GM21367 (cell line): ENCODE results near the gene ITGA6.
A peak's percentile ranks its signal among the peaks of the same experiment; 100 is the strongest.

Experiments used
- ATAC-seq: cut with Tn5 transposase; IDR thresholded peaks from one replicate; pipeline ENCODE4 v1.9.1; 2021; ENCODE audit not compliant: unreplicated experiment

Gene ITGA6

DNA sequence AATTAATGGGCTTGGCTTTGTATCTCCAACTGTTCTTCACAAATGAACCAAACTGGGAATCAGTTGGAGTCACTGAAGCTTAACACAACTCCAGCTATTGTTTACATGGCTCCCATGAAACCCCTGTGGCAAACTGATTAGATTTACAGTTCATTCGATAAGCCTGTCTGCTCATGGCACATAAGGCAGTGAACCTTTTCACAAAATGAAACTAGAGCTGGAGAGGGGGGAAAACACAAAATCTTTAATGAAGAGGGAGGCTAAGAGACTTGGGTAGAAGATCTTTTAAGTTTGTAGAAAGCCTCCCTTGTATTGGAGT lies 11.6 kb upstream of the ITGA6 start:
- no peak for ATAC-seq

GRCh38 chr2:172416447-172417058 lies 10.8 kb upstream of the ITGA6 start:
- no peak for ATAC-seq

DNA sequence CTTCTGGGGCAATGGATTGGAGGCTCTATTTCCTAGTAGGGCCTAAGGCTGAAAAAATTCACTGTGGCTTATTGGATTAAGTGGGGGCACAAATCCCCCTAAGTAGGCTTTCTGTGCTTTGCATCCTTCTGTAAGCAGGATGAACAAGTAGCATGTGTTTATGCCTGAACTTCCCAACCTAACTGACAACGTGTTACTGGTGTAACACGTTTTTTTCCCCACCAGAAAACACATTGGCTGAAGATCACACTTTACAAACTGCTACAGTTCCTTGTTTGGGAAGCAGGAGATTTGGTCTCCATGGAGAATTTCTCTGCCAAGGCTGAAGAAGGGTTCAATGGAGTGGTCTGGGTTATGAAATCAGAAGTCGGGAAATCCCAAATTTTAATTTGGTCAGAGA lies 7.2 kb upstream of the ITGA6 start:
- no peak for ATAC-seq

DNA sequence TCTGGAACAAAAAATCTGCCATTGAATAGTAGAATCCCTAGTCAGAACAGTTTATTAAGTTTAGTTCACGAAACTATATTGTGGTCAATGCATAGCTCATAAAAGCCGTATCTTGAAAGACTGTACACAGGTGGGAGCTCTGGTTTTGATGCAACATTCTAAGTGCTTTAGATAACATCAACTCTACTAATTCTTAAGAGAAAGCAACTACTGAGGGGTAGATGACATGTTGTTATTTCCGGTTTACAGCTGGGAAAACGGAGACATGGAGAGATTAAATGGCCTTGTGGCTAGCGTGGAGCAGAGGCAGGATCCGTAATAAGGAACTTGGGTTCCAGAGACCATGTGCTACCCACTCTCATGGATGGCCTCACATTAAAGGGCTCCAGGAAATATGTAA lies 4.2 kb upstream of the ITGA6 start:
- ATAC-seq, result no peak

GRCh38 chr2:172425336-172425735 lies 2.0 kb upstream of the ITGA6 start:
- ATAC-seq, result no peak

GRCh38 chr2:172426635-172427255 lies 641 bp upstream of the ITGA6 start:
- ATAC-seq, result no peak

GRCh38 chr2:172427990-172428831 lies 825 bp downstream of the ITGA6 start:
- no peak for ATAC-seq

GRCh38 chr2:172428832-172429210 lies 1.4 kb downstream of the ITGA6 start:
- no peak for ATAC-seq

DNA sequence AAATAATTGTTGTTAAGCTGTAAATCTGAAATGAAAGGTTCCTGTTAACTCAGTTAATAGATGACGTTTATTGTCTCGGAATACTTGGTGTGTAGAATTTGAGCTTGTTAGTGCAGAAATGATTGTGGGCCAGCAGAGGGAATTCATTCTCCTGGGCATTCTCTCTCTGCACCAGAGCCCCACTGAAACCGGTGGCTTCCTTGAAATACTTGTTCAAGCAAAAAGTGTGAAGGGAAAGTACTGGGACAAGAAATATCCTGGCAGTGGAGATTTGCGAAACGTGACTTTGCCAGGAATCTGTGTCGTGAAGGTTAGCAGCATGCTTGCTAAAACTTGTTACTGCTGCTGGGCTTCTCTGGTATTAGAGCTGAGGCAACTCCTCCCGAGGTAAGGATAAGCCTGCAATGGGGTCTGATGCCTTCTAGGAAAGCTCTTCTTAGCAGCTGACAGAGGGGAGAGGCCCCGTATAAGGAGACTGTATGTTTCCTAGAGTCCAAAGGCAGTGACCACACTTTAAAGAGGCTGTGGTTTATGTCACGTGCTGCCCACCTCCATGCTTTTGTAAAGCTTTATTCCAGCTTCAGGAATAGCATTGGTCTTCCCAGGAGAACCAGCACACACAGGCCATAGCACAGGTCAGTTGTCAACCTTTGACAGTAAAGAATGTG lies 2.0 kb downstream of the ITGA6 start:
- no peak for ATAC-seq

GRCh38 chr2:172430027-172430426 lies 2.6 kb downstream of the ITGA6 start:
- ATAC-seq, result no peak

GRCh38 chr2:172430678-172431077 lies 3.3 kb downstream of the ITGA6 start:
- ATAC-seq, result no peak

DNA sequence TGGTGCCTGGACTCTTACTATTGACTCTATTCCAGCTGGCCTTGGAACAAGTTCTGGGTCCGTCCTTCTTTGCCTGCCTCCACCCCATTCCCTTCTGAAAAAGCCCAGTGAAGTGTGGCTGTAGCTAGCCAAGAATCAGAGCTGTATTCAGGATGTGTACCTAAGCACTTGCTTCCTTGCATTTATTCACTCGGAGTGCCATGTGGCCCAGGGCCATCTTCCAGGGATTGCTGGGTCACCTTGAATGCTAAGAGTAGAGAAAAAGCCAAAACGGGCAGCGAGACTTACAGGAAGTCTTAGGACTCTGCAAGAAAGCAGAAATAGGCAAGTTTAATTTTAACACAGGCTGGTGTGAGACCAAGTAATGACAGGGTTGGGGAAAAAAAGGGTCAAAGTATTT lies 4.1 kb downstream of the ITGA6 start:
- no peak for ATAC-seq

GRCh38 chr2:172431993-172432392 lies 4.6 kb downstream of the ITGA6 start:
- no peak for ATAC-seq

GRCh38 chr2:172433144-172433543 lies 5.8 kb downstream of the ITGA6 start:
- ATAC-seq, result no peak

- no peak for ATAC-seq
Observed at GRCh38 chr2:172434821-172435605, 7.6 kb downstream of the ITGA6 start.

DNA sequence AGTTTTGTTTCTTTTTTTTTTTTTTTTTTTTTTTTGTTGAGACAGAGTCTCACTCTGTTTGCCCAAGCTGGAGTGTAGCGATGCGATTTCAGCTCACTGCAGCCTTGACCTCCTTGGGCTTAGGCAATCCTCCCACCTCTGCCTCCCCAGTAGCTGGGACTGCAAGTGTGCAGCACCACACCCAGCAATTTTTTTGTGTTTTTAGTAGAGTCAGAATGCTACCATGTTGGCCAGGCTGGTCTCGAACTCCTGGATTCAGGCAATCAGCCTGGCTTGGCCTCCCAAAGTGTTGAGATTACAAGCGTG lies 8.2 kb downstream of the ITGA6 start:
- ATAC-seq, result no peak

DNA sequence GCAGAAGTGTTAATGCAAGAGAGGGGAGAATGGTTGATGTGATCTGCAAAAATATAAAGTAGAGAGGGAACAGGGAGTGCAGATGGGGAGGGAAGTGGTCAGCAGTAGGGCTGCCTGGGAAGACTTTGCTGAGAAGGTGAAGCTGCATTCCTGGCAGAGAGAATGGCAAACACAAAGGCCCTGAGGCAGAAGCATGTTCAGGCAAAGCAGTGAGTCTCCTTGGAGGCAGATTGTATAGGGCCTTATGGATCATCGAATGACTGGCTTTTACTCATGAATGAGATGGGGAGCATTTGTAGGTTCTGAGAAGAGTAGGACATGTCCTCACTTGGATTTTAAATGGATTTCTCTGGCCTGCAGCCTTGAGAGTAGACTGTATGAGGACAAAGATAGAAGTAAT lies 9.5 kb downstream of the ITGA6 start:
- no peak for ATAC-seq

GRCh38 chr2:172437419-172438341 lies 10.3 kb downstream of the ITGA6 start:
- peak; percentile 52 for ATAC-seq

DNA sequence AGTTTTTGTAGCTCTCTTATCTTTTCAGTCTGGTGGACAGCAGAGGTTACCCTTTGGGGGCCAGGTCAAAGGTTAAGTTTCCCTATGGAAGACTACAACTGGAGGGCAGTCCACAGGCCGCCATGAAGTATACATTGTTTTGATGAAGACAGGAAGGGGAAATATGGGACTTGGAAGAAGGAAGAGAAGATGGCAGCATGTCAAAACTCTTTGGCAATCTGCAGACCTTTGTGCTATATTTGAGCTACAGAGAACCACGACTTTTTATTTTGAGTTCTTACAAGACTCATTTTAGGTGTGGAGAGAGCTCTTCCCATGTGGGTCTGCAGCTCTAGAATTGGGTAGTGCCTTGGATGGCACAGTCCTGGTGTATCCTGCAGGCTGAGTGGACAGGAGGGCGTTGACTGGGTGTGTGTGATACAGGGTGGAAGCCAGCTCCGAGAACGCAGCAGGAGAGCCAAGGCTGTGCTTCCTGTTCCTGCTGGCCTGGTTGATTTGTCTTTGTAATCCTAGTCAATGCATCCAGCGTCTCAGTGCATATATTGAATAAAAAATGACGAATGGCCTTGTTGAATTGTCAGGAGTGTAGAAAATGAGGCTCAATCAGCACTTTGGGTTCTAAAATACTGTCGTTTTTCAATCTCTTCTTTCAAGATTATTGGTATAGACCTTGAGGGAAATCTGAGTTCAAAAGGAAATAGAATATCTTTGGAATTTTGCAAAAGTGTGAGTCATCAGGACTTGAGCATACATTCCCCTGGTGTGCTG lies 11.5 kb downstream of the ITGA6 start:
- no peak for ATAC-seq

- no peak for ATAC-seq
Observed at GRCh38 chr2:172439509-172439860, 12.1 kb downstream of the ITGA6 start.
